Osteoblast (primary cell): ENCODE measurements around the gene CTSE. TPM values are rescaled to one million over a fixed set of nuclear protein-coding genes. Genes with fewer than 3 reads are reported as not detected.
A peak's percentile ranks its signal among the peaks of the same experiment; 100 is the strongest.

ENCODE experiments used
- DNase-seq: peaks from one replicate; pipeline ENCODE4 v3.0.0; 2011; ENCODE audit warnings: low spot score, mixed read lengths; ENCODE audit not compliant: insufficient read length; ENCODE audit errors: missing footprints
- H2AFZ ChIP-seq: 2 replicates; pipeline ENCODE4 v1.6.0; 2011; ENCODE audit warnings: mild to moderate bottlenecking, low read length
- H3K27ac ChIP-seq: 2 replicates; pipeline ENCODE4 v1.5.1; 2011; ENCODE audit warnings: mild to moderate bottlenecking, low read depth, low read length, moderate library complexity
- H3K27me3 ChIP-seq: 2 replicates; pipeline ENCODE4 v1.6.0; 2012; ENCODE audit warnings: mild to moderate bottlenecking, control low read depth, inconsistent platforms, low read length, moderate library complexity; ENCODE audit not compliant: insufficient read depth
- H3K36me3 ChIP-seq: 2 replicates; pipeline ENCODE4 v1.5.1; 2011; ENCODE audit warnings: mild to moderate bottlenecking, low read length, control low read depth, moderate library complexity; ENCODE audit not compliant: insufficient read depth
- H3K4me1 ChIP-seq: 2 replicates; pipeline ENCODE4 v1.5.1; 2011; ENCODE audit warnings: mild to moderate bottlenecking, low read length, control low read depth, moderate library complexity; ENCODE audit not compliant: insufficient read depth
- H3K4me2 ChIP-seq: 2 replicates; pipeline ENCODE4 v1.6.0; 2011; ENCODE audit warnings: mild to moderate bottlenecking, low read length; ENCODE audit not compliant: insufficient read depth
- H3K4me3 ChIP-seq: fragments of 200-600 bp; sonication (generic); 3 replicates; pipeline ENCODE4 v1.5.1; 2012; ENCODE audit warnings: mild to moderate bottlenecking, low read length, inconsistent platforms; ENCODE audit not compliant: insufficient read depth
- H3K79me2 ChIP-seq: 2 replicates; pipeline ENCODE4 v1.6.0; 2012; ENCODE audit warnings: mild to moderate bottlenecking, low read length, control low read depth, inconsistent platforms; ENCODE audit not compliant: insufficient read depth
- H3K9me3 ChIP-seq: 2 replicates; pipeline ENCODE4 v1.5.1; 2011; ENCODE audit warnings: low read depth, low read length, control low read depth
- H4K20me1 ChIP-seq: 2 replicates; pipeline ENCODE4 v1.6.0; 2012; ENCODE audit warnings: mild to moderate bottlenecking, low read length, control low read depth; ENCODE audit not compliant: insufficient read depth
- total RNA-seq: library from RNA; depleted of rRNA; stranded (reverse); fragments of >200 nt; gene quantifications from 2 replicates; pipeline ENCODE4 v1.2.3, GENCODE V29; 2012
- TF ChIP-seq, protein P1 (sequence below): IDR thresholded peaks from 2 replicates; pipeline ENCODE4 v1.5.1; 2011; ENCODE audit warnings: mild to moderate bottlenecking, low read depth, low read length, moderate library complexity; ENCODE audit errors: extremely low read depth

CTSE gene
- total RNA-seq, 1 donor = not detected

DNA sequence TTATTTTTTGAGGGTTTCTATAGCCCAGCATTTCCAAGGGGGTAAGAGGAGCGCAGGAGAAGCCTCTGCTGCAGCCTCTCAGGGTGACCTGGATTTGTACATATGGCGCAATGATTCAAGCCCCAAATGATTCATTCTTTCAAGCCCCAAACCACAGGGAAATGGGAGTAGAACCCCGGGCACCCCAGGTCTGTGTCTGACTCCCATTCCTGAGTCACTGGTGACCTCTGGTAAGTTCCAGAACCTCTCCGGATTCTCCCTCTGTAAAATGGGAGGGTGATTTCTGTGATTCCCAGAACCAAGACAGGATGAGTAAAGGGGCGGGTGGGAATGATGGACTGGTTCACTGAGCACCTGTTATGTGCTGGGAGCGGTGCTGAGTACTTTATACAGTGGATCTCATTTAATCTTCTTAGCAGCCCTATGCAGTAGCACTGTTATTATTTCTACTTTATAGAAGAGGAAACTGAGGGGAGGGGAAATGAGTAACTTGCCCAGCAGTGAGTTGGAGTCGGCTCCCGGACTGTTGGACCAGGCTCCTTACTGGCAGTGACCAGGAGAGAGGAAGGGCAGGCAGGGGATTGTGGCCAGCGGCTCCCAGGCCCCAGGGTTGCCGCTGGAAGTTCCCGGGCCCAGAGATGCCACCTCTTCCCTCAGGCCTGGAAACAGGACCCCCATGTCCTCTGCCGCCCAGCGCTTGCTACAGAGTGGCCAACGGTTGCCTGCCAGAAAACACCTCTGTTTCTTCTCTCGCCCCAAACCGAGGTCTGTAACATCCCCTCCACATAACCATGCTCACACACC lies 60.1 kb downstream of the CTSE start:
- DNase-seq = peak; percentile 93
- H3K4me1 ChIP-seq = peaks cover 24% of the 10 kb centered on the region
- peaks cover 2% of the 10 kb centered on the region for H3K27me3 ChIP-seq
- H3K79me2 ChIP-seq = no peaks in the 10 kb centered on the region
- peak overlapping the region; percentile 13 for H3K4me2 ChIP-seq
- TF ChIP-seq, protein P1, sequence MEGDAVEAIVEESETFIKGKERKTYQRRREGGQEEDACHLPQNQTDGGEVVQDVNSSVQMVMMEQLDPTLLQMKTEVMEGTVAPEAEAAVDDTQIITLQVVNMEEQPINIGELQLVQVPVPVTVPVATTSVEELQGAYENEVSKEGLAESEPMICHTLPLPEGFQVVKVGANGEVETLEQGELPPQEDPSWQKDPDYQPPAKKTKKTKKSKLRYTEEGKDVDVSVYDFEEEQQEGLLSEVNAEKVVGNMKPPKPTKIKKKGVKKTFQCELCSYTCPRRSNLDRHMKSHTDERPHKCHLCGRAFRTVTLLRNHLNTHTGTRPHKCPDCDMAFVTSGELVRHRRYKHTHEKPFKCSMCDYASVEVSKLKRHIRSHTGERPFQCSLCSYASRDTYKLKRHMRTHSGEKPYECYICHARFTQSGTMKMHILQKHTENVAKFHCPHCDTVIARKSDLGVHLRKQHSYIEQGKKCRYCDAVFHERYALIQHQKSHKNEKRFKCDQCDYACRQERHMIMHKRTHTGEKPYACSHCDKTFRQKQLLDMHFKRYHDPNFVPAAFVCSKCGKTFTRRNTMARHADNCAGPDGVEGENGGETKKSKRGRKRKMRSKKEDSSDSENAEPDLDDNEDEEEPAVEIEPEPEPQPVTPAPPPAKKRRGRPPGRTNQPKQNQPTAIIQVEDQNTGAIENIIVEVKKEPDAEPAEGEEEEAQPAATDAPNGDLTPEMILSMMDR = no peak
- peak overlapping the region; percentile 39 for H3K27ac ChIP-seq
- no peak overlapping the region for H3K4me3 ChIP-seq
- no peak overlapping the region for H2AFZ ChIP-seq
- H4K20me1 ChIP-seq = no peaks in the 10 kb centered on the region
- H3K36me3 ChIP-seq = no peaks in the 10 kb centered on the region
- no peaks in the 10 kb centered on the region for H3K9me3 ChIP-seq

DNA sequence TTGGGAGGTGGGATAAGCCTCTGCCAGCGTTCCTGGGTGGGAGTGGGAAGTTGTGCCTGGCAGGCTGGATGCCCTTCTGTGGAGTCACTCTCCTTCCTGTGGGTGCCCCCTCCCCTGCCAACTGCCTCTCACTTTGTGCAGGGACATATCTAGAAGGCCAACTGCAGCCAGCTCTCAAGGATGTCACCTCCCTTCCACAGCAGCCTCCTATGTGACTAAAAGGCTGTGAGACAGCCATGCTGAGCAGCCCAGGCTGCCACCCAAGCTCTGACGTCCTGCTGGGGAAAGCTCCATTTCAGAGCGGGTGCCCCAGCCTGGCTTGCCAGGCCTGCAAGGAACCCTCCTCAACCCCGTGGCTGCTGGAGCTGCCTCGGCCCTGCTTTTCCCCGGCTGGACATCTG lies 60.9 kb downstream of the CTSE start:
- DNase-seq = peak; percentile 39
- Histone ChIP-seq H3K27ac (peak overlapping the region; percentile 39), H3K79me2 (no peaks in the 10 kb centered on the region)

DNA sequence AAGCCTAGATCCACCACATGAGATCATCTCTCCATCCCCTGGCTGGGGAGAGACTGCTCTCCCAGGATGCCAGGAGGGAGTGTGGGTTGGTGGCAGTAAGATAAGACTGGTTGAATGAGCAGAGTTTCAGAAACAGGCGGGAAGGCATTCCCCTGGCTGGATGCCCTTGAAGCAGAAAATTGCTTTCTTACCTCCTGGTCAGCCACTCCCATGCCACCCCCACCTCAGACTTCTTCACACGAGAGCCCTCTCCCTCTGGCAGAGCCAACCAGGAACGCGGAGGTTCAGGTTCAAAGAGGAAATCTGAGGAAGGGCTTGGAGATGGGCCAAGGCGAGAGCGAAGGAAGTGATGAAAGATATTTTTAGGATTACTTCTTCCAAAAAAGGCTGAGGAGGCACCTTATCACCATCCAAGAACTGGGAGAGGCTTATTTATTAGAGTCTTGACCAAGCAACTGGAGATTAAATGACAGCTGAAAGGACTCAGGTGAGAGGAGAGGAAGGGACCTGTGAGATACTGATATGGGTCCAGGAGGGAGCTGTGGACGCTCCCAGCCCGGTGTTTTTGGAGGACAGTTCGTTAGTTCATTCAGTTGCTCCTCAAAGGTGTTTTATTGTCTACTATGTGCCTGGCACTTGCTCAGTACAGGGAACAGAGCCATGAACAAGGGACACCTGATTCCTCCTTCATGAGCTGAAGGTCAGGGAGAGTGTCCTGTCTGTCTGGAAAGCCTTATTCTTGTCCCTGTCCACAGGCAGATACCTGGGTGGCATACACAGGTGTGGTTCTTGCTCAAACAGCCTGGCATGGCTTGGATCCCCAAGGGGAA lies 61.5 kb downstream of the CTSE start:
- Histone ChIP-seq H3K4me3 (no peak overlapping the region), H2AFZ (no peak overlapping the region), H3K27me3 (peaks cover 3% of the 10 kb centered on the region), H4K20me1 (no peaks in the 10 kb centered on the region), H3K4me2 (no peak overlapping the region), H3K4me1 (peaks cover 24% of the 10 kb centered on the region), H3K36me3 (no peaks in the 10 kb centered on the region), H3K27ac (no peak overlapping the region), H3K9me3 (no peaks in the 10 kb centered on the region), H3K79me2 (no peaks in the 10 kb centered on the region)
- TF ChIP-seq, protein P1 = no peak
- peak; percentile 72 for DNase-seq

More for the DNA sequence above, 60.9 kb downstream of the CTSE start:
- Histone ChIP-seq H2AFZ (no peak overlapping the region), H3K36me3 (no peaks in the 10 kb centered on the region), H3K4me2 (peak overlapping the region; percentile 13), H3K9me3 (no peaks in the 10 kb centered on the region), H3K4me1 (peaks cover 24% of the 10 kb centered on the region), H3K27me3 (peaks cover 3% of the 10 kb centered on the region), H3K4me3 (no peak overlapping the region), H4K20me1 (no peaks in the 10 kb centered on the region)
- TF ChIP-seq, protein P1 = no peak

DNA sequence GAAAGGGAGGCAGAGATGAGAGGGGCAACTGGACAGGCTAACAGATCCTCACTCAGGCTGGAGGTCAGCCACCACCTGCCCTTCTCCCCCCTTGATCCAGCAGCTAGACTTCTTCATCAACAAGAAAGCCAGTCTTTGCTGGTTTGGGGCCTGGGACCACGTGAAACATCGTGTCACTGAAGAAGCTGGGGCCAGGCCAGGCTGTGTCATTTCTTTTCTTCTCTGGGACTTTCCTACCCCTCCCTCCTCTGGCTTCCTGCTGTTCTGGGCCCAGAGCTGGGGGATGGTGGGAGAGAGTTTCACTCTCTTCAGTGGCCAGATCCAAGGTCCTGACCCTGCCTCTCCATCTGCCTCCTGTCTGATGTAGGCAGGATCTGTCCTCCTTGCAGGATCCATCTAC lies 62.3 kb downstream of the CTSE start:
- no peaks in the 10 kb centered on the region for H3K79me2 ChIP-seq
- peaks cover 8% of the 10 kb centered on the region for H3K27me3 ChIP-seq
- H3K27ac ChIP-seq = no peak overlapping the region
- H4K20me1 ChIP-seq = no peaks in the 10 kb centered on the region
- H3K4me1 ChIP-seq = peaks cover 27% of the 10 kb centered on the region
- TF ChIP-seq, protein P1 = no peak
- peak; percentile 69 for DNase-seq
- no peaks in the 10 kb centered on the region for H3K9me3 ChIP-seq
- H3K4me2 ChIP-seq = no peak overlapping the region
- no peak overlapping the region for H2AFZ ChIP-seq
- H3K4me3 ChIP-seq = no peak overlapping the region
- H3K36me3 ChIP-seq = no peaks in the 10 kb centered on the region
